Activated naive CD8-positive, alpha-beta T cell treated with anti-CD3 and anti-CD28 coated beads, Interleukin-2, amount 50 U/mL, for 24 hours (primary cell): ENCODE measurements around the gene CACNA1C.
"Not testable (repeated sequence)": the region's sequence is repeated elsewhere in the genome, so short reads cannot be mapped to it uniquely, and the experiment has no call there.

Experiments
- ATAC-seq: fragments of 150-1000 bp; cut with Tn5 transposase; one replicate; pipeline ENCODE4 v1.10.0; 2021
- DNase-seq: peaks from one replicate; pipeline ENCODE4 v3.0.0; 2021
- H3K27ac Mint-ChIP-seq: one replicate; pipeline ENCODE4 v1.8.0; 2021; ENCODE audit warnings: mild to moderate bottlenecking, mixed read lengths
- H3K27me3 Mint-ChIP-seq: one replicate; pipeline ENCODE4 v1.8.0; 2021; ENCODE audit warnings: mixed read lengths
- H3K36me3 Mint-ChIP-seq: one replicate; pipeline ENCODE4 v1.8.0; 2021; ENCODE audit warnings: low read depth, mixed read lengths
- H3K4me1 Mint-ChIP-seq: one replicate; pipeline ENCODE4 v1.8.0; 2021; ENCODE audit warnings: mixed read lengths
- H3K4me3 Mint-ChIP-seq: one replicate; pipeline ENCODE4 v1.8.0; 2021; ENCODE audit warnings: mild to moderate bottlenecking, moderate library complexity, mixed read lengths
- H3K9me3 Mint-ChIP-seq: one replicate; pipeline ENCODE4 v1.8.0; 2021; ENCODE audit warnings: mixed read lengths

The CACNA1C gene

DNA sequence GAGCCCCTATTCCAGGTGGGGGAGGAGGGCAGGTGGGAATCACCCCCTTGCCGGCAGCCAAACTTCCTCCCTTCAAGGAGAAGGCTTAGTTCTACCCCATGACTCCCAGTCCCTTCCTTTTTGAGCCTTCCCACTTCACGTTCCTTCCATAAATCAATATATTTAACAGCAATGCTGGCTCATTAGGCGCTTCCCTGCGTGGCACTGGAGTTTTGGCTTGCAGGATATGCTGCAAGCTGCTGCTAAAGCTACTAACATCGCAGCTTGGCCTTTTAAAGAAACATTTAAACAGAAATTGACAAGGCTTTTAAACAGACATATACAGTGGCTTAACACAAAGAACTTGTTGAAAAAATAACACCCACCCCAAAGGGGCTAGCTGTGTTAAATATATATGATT is 434.0 kb downstream of the CACNA1C start:
- no peak for ATAC-seq
- no peaks in the 10 kb centered on the region for H3K27me3 Mint-ChIP-seq
- H3K27ac Mint-ChIP-seq: no peak overlapping the region
- H3K36me3 Mint-ChIP-seq: no peaks in the 10 kb centered on the region
- no peak overlapping the region for H3K4me3 Mint-ChIP-seq
- no peak for DNase-seq
- no peaks in the 10 kb centered on the region for H3K4me1 Mint-ChIP-seq
- no peaks in the 10 kb centered on the region for H3K9me3 Mint-ChIP-seq

DNA sequence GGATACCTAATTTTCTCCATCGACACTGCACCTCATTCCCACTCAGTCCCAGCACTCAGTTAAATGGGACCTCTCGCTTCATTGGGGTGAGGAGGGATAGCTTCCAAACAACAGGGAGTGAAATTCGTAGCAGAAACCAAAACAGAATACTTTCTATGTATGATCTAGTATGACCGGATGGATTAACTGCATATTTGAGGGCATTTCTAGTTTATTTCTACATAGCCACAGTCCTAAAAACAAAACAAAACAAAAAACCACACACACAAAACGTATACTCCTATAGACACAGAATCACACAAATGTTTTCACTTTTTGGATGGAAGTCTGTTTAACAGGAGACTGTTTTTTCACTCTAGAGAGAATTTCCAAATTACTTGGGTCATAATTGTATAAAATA is 434.5 kb downstream of the CACNA1C start:
- H3K27ac Mint-ChIP-seq: no peak overlapping the region
- ATAC-seq: no peak
- no peak overlapping the region for H3K4me3 Mint-ChIP-seq
- H3K27me3 Mint-ChIP-seq: no peaks in the 10 kb centered on the region
- no peaks in the 10 kb centered on the region for H3K36me3 Mint-ChIP-seq
- no peaks in the 10 kb centered on the region for H3K4me1 Mint-ChIP-seq
- DNase-seq: no peak
- no peaks in the 10 kb centered on the region for H3K9me3 Mint-ChIP-seq

DNA sequence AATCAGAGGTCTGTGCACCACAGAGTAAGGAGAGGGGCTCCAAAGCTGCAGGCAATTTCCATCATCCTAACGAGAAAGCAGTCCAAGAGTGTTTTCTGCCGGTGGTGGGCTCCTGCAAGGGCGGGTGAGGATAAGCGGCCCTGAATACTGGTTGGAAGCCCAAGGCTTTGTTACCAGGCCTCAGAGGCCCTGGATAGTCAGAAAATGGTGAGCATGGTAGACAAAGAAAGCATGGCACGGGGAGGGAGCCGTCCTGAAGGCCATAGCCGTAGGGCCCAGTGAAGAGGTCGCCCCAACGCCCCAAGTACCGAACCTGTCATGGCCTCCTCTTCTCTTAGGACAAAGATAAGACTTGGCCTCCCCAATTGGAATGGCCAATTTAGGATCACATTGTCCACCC is 435.3 kb downstream of the CACNA1C start:
- no peaks in the 10 kb centered on the region for H3K9me3 Mint-ChIP-seq
- no peaks in the 10 kb centered on the region for H3K36me3 Mint-ChIP-seq
- H3K27me3 Mint-ChIP-seq: no peaks in the 10 kb centered on the region
- ATAC-seq (no peak), DNase-seq (no peak)
- H3K4me3 Mint-ChIP-seq: no peak overlapping the region
- no peak overlapping the region for H3K27ac Mint-ChIP-seq
- no peaks in the 10 kb centered on the region for H3K4me1 Mint-ChIP-seq

DNA sequence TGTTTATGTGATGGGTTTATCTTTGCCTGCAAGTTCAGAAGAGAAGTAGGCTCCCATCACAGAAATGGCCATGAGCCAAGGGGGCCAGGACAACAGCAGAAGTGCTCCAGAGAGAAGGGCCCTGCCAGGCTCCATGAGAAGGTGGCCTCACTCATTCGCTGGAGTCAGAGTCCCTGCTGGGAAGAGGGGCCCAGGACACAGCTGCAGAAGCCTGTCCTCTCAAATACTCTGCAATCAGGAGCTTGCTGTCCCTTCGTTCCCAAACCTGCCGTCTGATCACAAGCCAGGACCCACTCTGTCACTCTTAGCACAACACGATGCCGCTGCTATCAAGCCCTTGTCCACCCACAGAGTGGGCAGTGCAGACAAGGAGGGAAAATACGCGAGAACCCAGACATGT is 435.8 kb downstream of the CACNA1C start:
- H3K27me3 Mint-ChIP-seq: no peaks in the 10 kb centered on the region
- no peaks in the 10 kb centered on the region for H3K9me3 Mint-ChIP-seq
- no peaks in the 10 kb centered on the region for H3K4me1 Mint-ChIP-seq
- ATAC-seq (no peak), DNase-seq (no peak)
- H3K36me3 Mint-ChIP-seq: no peaks in the 10 kb centered on the region
- H3K4me3 Mint-ChIP-seq: no peak overlapping the region
- H3K27ac Mint-ChIP-seq: no peak overlapping the region

DNA sequence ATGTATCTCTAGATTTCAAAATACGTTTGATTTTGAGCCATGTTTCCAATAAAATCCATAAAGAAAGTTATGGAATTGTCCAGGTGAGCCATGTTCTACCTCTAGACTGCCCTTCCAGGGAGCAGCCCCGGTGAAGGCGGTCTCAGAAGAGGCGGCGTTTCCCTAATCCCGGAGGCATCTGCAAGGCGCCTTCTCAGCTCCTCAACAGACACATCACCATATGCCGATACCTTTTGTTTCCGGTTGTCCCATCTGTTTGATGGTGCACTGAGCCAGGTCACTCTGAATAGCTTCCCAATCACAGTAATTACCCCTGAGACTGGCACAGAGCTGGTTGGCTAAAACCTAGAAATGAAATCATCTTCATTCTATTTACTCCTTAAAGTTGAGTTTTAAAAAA is 436.5 kb downstream of the CACNA1C start:
- no peaks in the 10 kb centered on the region for H3K27me3 Mint-ChIP-seq
- no peak overlapping the region for H3K27ac Mint-ChIP-seq
- H3K9me3 Mint-ChIP-seq: no peaks in the 10 kb centered on the region
- DNase-seq (no peak), ATAC-seq (no peak)
- no peaks in the 10 kb centered on the region for H3K4me1 Mint-ChIP-seq
- no peaks in the 10 kb centered on the region for H3K36me3 Mint-ChIP-seq
- H3K4me3 Mint-ChIP-seq: no peak overlapping the region

DNA sequence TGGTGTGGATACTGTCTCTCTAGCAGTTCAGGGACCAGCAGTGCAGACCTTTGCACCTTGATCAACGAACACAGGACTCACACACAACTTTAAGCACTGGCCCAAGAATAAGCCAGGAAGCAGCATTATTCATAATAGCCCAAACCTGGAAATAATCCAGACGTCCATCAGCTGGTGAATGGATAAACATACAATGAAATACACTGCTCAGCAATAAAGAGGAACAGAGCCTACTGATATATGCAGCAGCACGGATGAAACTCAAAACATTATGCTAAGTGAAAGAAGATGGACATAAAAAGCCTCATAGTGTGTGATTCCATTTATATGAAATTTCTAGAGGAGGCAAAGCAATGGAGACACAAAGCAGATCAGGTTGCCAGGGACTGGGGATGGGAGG is 438.0 kb downstream of the CACNA1C start:
- no peak for ATAC-seq
- no peaks in the 10 kb centered on the region for H3K4me1 Mint-ChIP-seq
- H3K27ac Mint-ChIP-seq: no peak overlapping the region
- H3K4me3 Mint-ChIP-seq: no peak overlapping the region
- H3K27me3 Mint-ChIP-seq: no peaks in the 10 kb centered on the region
- no peak for DNase-seq
- no peaks in the 10 kb centered on the region for H3K36me3 Mint-ChIP-seq
- H3K9me3 Mint-ChIP-seq: no peaks in the 10 kb centered on the region

DNA sequence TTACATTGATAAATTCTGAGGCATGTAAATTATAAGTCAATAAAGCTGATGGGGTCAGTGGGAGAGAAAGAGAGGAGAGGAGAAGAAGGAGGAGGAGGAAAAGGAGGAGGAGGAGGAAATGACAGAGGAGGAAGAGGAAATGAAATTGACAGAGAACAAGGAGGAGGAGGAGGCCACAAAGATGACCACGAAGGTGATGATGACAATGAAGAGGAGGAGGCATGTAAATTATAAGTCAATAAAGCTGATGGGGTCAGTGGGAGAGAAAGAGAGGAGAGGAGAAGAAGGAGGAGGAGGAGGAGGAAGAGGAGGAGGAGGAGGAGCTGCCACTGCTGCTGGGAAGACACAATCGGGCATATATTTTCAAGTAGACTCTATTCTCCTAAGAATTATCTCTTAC is 438.6 kb downstream of the CACNA1C start:
- not testable (repeated sequence) for H3K9me3 Mint-ChIP-seq, H3K4me1 Mint-ChIP-seq, DNase-seq, H3K36me3 Mint-ChIP-seq, H3K27ac Mint-ChIP-seq, H3K27me3 Mint-ChIP-seq, ATAC-seq, H3K4me3 Mint-ChIP-seq

DNA sequence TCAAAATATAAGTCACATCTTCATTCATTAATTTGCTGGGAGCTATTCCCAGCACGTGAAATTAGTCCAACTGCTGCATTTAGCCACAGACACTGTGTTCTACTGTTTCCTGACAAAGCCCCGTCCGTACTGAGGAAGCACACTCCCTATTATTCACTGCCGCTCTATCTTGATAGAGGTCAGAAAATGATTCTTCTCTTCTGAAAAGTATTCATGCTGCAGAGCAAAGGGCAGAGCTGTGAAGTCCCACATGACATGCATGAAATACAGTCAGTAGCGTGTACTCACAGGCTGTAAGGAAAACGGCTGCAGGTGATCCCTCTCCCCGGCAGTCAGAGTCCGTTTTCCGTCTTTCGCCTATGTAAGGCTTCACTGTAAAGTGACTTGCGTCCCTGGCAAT is 439.4 kb downstream of the CACNA1C start:
- ATAC-seq (no peak), DNase-seq (no peak)
- Mint-ChIP-seq H3K4me1 (no peaks in the 10 kb centered on the region), H3K27ac (no peak overlapping the region), H3K9me3 (no peaks in the 10 kb centered on the region), H3K36me3 (no peaks in the 10 kb centered on the region), H3K4me3 (no peak overlapping the region), H3K27me3 (no peaks in the 10 kb centered on the region)

DNA sequence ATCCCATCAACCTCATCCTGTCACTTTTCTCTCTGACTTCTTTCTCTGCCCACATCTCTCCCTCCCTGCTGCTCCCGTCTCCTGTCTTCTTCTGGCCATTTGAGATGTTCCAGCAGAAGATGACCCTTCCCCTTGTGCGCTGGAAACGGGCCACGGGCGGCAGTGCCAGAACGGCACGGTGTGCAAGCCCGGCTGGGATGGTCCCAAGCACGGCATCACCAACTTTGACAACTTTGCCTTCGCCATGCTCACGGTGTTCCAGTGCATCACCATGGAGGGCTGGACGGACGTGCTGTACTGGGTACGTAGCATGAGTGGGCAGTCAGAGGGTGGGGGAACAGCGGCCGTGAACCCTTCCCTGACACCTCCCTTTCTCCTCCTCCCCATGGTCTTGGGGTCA is 440.3 kb downstream of the CACNA1C start:
- Mint-ChIP-seq H3K27ac (no peak overlapping the region), H3K27me3 (no peaks in the 10 kb centered on the region), H3K4me1 (no peaks in the 10 kb centered on the region), H3K4me3 (no peak overlapping the region), H3K36me3 (no peaks in the 10 kb centered on the region), H3K9me3 (no peaks in the 10 kb centered on the region)
- ATAC-seq: no peak
- no peak for DNase-seq

DNA sequence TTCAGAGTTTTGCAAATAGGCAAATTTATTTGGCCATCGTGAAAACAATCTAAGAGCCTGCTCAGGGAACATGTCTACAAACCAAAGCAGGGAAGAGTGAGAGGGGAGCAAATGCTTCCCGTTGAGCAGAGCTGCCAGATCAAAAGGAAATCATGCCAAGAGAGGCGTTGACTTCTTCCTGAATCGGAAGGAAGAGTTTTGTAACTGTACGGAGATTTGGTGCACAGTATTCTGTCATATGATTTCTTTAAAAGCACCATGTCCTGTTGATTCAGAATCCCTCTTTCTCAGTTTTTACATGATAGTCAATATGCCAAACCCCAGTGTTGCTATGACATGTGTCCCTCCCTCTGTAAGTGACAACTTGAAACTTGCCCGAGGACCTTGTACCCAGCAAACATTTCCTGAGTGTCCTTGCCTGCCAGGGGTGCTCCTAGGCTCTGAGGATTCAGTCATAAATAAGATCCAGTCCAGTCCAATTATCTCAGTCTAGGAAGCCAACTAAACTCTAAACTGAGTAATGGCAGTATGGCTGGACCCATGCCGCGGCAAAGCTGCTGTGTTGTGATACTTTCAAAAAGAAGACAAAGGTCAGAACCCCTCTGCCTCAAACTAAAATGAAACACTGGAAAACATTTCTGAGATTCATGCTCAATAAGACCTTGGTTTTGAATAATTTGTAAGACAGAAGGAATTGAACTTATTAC is 441.9 kb downstream of the CACNA1C start:
- Mint-ChIP-seq H3K27ac (no peak overlapping the region), H3K27me3 (no peaks in the 10 kb centered on the region), H3K9me3 (no peaks in the 10 kb centered on the region), H3K4me1 (no peaks in the 10 kb centered on the region), H3K4me3 (no peak overlapping the region), H3K36me3 (no peaks in the 10 kb centered on the region)
- no peak for DNase-seq
- no peak for ATAC-seq

DNA sequence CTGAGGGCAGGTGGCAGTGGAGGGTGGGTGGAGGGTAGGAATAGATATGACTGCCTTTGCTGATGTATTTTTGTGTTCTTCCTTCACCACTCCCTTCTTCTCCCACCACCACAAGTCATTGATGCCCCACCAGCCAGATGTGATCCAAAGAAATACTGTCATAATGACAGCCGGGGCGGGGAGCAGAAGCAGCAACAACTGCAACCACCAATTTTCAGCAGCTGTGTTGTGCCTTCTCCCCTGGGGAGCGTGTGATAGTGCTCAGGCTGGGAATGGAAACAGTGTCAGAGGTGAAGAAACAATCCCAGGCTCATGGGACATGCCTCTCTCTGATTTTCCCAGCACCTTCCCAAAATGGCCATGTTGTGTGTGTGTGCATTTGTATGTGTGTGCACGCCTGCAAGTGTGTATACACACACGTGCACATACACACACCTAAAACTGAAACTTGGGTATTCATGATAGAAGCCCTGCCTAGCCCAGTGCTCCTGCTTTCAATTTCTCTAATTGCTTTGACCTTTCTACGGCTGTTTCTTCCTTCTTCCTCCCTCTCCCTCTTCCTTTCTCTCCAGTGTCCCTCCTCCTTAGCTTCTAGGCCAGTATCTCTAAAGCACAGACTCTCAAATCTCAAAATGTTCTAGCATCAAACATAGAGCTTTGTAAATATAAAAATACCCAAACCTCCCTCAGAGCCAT is 442.8 kb downstream of the CACNA1C start:
- no peak overlapping the region for H3K27ac Mint-ChIP-seq
- ATAC-seq (no peak), DNase-seq (no peak)
- no peaks in the 10 kb centered on the region for H3K9me3 Mint-ChIP-seq
- no peaks in the 10 kb centered on the region for H3K36me3 Mint-ChIP-seq
- no peak overlapping the region for H3K4me3 Mint-ChIP-seq
- no peaks in the 10 kb centered on the region for H3K4me1 Mint-ChIP-seq
- no peaks in the 10 kb centered on the region for H3K27me3 Mint-ChIP-seq

DNA sequence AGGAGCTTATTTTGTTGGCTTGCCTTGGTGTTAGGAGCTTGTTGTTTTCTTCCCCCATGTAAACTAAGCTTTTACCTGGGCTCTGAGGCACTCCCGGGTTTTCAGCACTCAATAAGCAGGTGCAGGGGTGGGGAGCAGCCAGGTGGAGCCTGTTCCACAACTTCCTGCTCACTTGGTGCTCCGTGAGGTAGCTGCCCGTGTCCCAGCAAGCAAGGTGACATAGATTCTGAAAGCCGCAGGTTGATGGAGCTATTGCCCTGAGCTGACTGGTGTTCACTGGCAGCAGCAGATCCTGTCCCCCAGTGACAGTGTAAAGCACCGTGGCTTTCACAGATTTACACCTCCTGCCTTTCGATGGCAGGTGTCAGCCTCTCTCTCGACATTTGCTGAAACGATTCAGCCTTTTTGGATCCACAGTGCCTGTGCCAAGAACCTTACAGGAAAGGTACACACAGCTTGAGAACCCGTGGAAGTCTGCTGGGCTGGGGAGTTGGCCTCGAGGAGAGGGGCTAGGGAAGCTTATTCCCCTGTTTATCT is 446.2 kb downstream of the CACNA1C start:
- no peak overlapping the region for H3K27ac Mint-ChIP-seq
- H3K27me3 Mint-ChIP-seq: no peaks in the 10 kb centered on the region

DNA sequence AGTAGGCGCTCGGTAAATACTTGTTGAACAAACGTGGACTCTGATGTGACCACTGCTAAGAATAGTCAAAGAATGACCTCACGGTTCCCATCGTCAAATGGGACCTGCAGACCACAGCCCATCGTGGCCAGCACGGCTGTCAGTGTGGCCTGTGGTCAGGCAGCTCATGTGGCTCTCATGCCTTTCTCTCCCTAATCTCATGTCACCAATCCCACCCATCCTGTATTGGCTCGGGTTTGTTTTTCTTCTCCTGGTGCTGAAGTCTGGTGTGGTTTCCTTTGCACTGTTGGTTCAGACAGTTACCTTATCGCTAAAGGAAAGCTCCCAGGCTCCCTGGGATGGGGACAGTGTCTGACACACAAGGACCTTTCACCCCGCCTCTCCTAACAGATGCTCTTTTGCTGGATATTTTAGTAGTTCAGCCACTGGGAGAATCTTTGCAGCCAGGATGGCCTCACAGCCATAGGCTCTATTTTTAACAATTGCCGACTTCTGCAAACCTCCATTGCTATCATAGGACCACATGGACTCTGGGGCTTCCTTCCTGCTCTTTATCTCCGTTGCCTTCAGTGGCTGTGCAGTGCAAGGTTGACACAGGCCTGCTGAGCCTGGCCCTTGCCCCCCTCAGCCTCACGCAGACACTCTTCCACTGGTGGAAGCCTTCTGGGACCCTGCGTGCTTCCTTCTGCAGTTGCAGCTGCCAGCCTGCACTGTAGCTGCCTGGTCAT is 448.8 kb downstream of the CACNA1C start:
- H3K27me3 Mint-ChIP-seq: no peaks in the 10 kb centered on the region
- H3K27ac Mint-ChIP-seq: no peak overlapping the region
- no peak overlapping the region for H3K4me3 Mint-ChIP-seq
- no peaks in the 10 kb centered on the region for H3K9me3 Mint-ChIP-seq
- H3K36me3 Mint-ChIP-seq: no peaks in the 10 kb centered on the region
- DNase-seq (no peak), ATAC-seq (no peak)
- H3K4me1 Mint-ChIP-seq: no peaks in the 10 kb centered on the region

More for the DNA sequence above, 446.2 kb downstream of the CACNA1C start:
- Mint-ChIP-seq H3K4me3 (no peak overlapping the region), H3K9me3 (no peaks in the 10 kb centered on the region), H3K4me1 (no peaks in the 10 kb centered on the region), H3K36me3 (no peaks in the 10 kb centered on the region)
- ATAC-seq (no peak), DNase-seq (no peak)

DNA sequence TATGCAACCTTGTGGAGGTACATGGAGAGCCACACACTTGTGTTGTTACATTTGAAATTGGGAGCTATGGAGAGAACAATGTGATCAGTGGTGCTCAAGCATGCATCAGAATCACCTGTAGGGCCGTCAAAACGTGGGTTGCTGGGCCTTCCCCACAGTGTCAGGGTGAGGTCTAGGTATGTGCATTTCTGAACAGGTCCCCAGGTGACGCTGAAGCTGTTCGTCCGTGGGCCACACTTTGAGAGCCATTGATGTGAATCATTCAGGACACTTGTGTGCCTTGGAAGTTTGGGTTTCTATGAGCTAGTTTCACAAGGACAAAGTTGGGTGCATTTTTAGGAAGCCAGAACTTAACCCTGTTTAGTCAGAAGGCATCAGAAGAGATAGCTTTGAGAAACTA is 450.2 kb downstream of the CACNA1C start:
- no peak for ATAC-seq
- no peaks in the 10 kb centered on the region for H3K36me3 Mint-ChIP-seq
- no peaks in the 10 kb centered on the region for H3K27me3 Mint-ChIP-seq
- no peaks in the 10 kb centered on the region for H3K9me3 Mint-ChIP-seq
- H3K4me3 Mint-ChIP-seq: no peak overlapping the region
- no peaks in the 10 kb centered on the region for H3K4me1 Mint-ChIP-seq
- H3K27ac Mint-ChIP-seq: no peak overlapping the region
- no peak for DNase-seq

DNA sequence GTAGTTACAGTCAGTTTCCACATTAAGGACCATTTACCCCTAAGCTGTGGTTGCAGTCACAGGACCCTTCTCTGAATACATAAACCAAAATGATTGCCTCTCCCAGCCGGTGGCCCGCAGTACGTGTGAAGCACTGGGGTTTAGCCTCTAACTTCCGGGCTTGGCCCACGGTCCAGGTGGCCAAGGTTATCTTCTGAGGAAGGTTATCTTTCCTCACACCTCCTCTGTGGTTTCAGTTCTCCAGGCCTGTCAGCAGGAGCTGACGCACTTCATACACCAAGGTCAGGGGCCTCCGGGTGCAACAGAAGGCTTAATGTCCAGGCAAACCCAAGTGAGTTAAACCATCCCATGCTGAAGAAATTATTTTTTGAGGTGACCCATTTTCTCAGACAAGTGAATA is 451.0 kb downstream of the CACNA1C start:
- Mint-ChIP-seq H3K9me3 (no peaks in the 10 kb centered on the region), H3K4me1 (no peaks in the 10 kb centered on the region), H3K27ac (no peak overlapping the region), H3K4me3 (no peak overlapping the region), H3K36me3 (no peaks in the 10 kb centered on the region), H3K27me3 (no peaks in the 10 kb centered on the region)
- no peak for ATAC-seq
- DNase-seq: no peak
